Loucy (cell line): Measurements from ENCODE around the gene FBLN2.

ENCODE experiments used
- H2AFZ ChIP-seq: fragments of 200-600 bp; sonication (generic); 2 replicates; pipeline ENCODE4 v1.6.0; 2016; ENCODE audit warnings: antibody characterized with exemption, mild to moderate bottlenecking, low read length, moderate library complexity
- H3F3A ChIP-seq: fragments of 200-600 bp; 2 replicates; pipeline ENCODE4 v1.6.0; 2016; ENCODE audit warnings: antibody characterized with exemption, low read depth, mild to moderate bottlenecking
- H3K27me3 ChIP-seq: fragments of 200-600 bp; sonication (generic); 2 replicates; pipeline ENCODE4 v1.6.1; 2014; ENCODE audit warnings: low read length, mild to moderate bottlenecking; ENCODE audit not compliant: insufficient read depth, poor library complexity, severe bottlenecking
- H3K36me3 ChIP-seq: fragments of 200-600 bp; sonication (generic); 2 replicates; pipeline ENCODE4 v1.6.1; 2016; ENCODE audit warnings: low read length; ENCODE audit not compliant: insufficient read depth
- H3K4me1 ChIP-seq: fragments of 200-600 bp; sonication (generic); 2 replicates; pipeline ENCODE4 v1.5.1; 2014; ENCODE audit warnings: low read length, mild to moderate bottlenecking; ENCODE audit not compliant: insufficient read depth, poor library complexity, severe bottlenecking
- H3K4me2 ChIP-seq: fragments of 200-600 bp; sonication (generic); 2 replicates; pipeline ENCODE4 v1.6.0; 2014; ENCODE audit warnings: antibody characterized with exemption, low read length, low read depth, mild to moderate bottlenecking; ENCODE audit not compliant: poor library complexity, severe bottlenecking
- H3K4me3 ChIP-seq: fragments of 200-600 bp; sonication (generic); 2 replicates; pipeline ENCODE4 v1.5.1; 2014; ENCODE audit warnings: low read length, mild to moderate bottlenecking, mixed read lengths; ENCODE audit not compliant: poor library complexity, severe bottlenecking
- H3K79me2 ChIP-seq: fragments of 200-600 bp; sonication (generic); 2 replicates; pipeline ENCODE4 v1.6.1; 2014; ENCODE audit warnings: low read length; ENCODE audit not compliant: insufficient read depth
- H3K9ac ChIP-seq: fragments of 200-600 bp; sonication (generic); 2 replicates; pipeline ENCODE4 v1.6.0; 2014; ENCODE audit warnings: mild to moderate bottlenecking, low read depth, low read length, moderate library complexity; ENCODE audit not compliant: poor library complexity, severe bottlenecking
- H3K9me2 ChIP-seq: fragments of 200-600 bp; sonication (generic); replicated peaks from 2 replicates; pipeline ENCODE4 v1.6.1; 2016; ENCODE audit warnings: low read depth, low read length, mixed read lengths
- H3K9me3 ChIP-seq: fragments of 200-600 bp; sonication (generic); 2 replicates; pipeline ENCODE4 v1.6.1; 2014; ENCODE audit warnings: mild to moderate bottlenecking, antibody characterized with exemption, low read length, low read depth; ENCODE audit not compliant: insufficient read depth
- H4K20me1 ChIP-seq: fragments of 200-600 bp; sonication (generic); 2 replicates; pipeline ENCODE4 v1.6.0; 2014; ENCODE audit warnings: antibody characterized with exemption, low read length, mild to moderate bottlenecking; ENCODE audit not compliant: insufficient read depth, poor library complexity, severe bottlenecking
- CTCF ChIP-seq: fragments of 200-600 bp; sonication (generic); conservative IDR thresholded peaks from 2 replicates; pipeline ENCODE4 v1.5.1; 2014; ENCODE audit warnings: mild to moderate bottlenecking, antibody characterized with exemption, low read length
- EZH2phosphoT487 ChIP-seq: fragments of 200-600 bp; IDR thresholded peaks from 2 replicates; pipeline ENCODE4 v1.6.1; 2018; ENCODE audit warnings: antibody characterized with exemption, mild to moderate bottlenecking, moderate library complexity, borderline replicate concordance

The FBLN2 gene

DNA sequence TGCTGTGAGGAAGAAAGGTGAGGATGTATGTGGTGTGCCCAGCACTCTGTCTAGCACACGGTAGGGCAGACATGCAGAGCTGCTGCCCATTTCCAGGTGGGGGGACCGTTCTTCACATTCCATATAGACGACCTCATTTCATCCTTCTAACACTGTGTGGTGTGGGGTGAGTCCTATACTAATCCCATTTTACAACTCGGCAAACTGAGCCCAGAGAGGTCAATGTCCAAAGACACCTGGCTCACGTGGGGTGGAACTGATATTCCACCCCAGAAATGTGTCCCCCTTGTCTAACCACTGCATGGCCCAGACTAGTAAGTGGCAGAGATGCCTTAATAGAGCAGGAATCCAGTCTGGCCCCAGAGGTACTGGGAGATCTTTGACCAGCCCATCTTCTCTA, 119.2 kb downstream of the FBLN2 start:
- Histone ChIP-seq H3K9ac (no peak overlapping the region), H4K20me1 (no peaks in the 10 kb centered on the region), H3K36me3 (no peaks in the 10 kb centered on the region), H3F3A (no peaks in the 10 kb centered on the region), H3K4me3 (no peak overlapping the region), H2AFZ (no peak overlapping the region), H3K27me3 (no peaks in the 10 kb centered on the region), H3K4me2 (no peak overlapping the region), H3K9me3 (no peaks in the 10 kb centered on the region), H3K4me1 (no peaks in the 10 kb centered on the region), H3K79me2 (no peaks in the 10 kb centered on the region), H3K9me2 (no peaks in the 10 kb centered on the region)
- TF ChIP-seq CTCF = no peak
- no peak for TF ChIP-seq EZH2phosphoT487

- H3K36me3 ChIP-seq = no peaks in the 10 kb centered on the region
- H3K4me2 ChIP-seq = no peak overlapping the region
- no peaks in the 10 kb centered on the region for H4K20me1 ChIP-seq
- H2AFZ ChIP-seq = no peak overlapping the region
- H3K4me3 ChIP-seq = no peak overlapping the region
- H3K9me2 ChIP-seq = no peaks in the 10 kb centered on the region
- H3F3A ChIP-seq = no peaks in the 10 kb centered on the region
- H3K4me1 ChIP-seq = no peaks in the 10 kb centered on the region
- TF ChIP-seq EZH2phosphoT487 (no peak), CTCF (no peak)
- no peaks in the 10 kb centered on the region for H3K27me3 ChIP-seq
- H3K79me2 ChIP-seq = no peaks in the 10 kb centered on the region
- no peak overlapping the region for H3K9ac ChIP-seq
- H3K9me3 ChIP-seq = no peaks in the 10 kb centered on the region
Measured at GRCh38 chr3:13669457-13669856, 120.5 kb downstream of the FBLN2 start.

DNA sequence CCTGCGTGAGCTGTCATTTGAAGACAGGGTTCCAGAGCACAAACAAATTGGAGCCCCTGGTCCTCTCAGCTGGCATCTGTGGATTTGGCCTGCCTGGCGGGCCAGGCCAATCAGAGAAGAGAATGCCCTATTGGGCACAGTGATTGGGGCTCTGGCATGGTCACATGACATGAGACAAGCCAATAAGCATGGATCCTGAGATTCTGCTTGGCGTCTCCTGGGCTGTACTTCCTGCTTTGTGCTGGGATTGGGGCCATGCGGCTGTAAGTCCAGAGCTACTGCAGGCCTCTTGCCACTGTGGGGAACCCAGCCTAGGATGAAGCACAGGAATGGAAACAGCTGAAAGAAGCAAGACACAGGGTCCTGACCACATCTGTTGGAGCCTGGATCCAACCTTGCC, 121.4 kb downstream of the FBLN2 start:
- Histone ChIP-seq H3F3A (no peaks in the 10 kb centered on the region), H3K4me2 (no peak overlapping the region), H3K9ac (no peak overlapping the region), H4K20me1 (no peaks in the 10 kb centered on the region), H3K4me3 (no peak overlapping the region), H3K9me3 (no peaks in the 10 kb centered on the region), H2AFZ (no peak overlapping the region), H3K9me2 (no peaks in the 10 kb centered on the region), H3K36me3 (no peaks in the 10 kb centered on the region), H3K27me3 (no peaks in the 10 kb centered on the region), H3K79me2 (no peaks in the 10 kb centered on the region), H3K4me1 (no peaks in the 10 kb centered on the region)
- TF ChIP-seq CTCF (no peak), EZH2phosphoT487 (no peak)
